Measurements from ENCODE around the gene RPS15. TPM values are rescaled to one million over a fixed set of nuclear protein-coding genes. Genes with fewer than 3 reads are reported as not detected.

The RPS15 gene
- total and polyA plus RNA-seq, 2 donors (not counting 3 experiments of a cell fraction or from before 2014, with no cell fraction given), result 1,260 to 3,270 TPM

GRCh38 chr19:1465191-1466016 lies 27.2 kb downstream of the RPS15 start:
- Histone ChIP-seq H3K4me3 (replicated peaks in 1 of 3; ENCODE audit: insufficient read depth in 1 of 3, low read depth in 1 of 3, low read length in 3 of 3) (no peak overlapping the region), H3K4me2 (ENCODE audit: insufficient read depth, low read length) (peak overlapping the region; percentile 2), H3K4me1 (ENCODE audit: control insufficient read depth, extremely low read depth, insufficient read depth, low read length) (peaks cover 5% of the 10 kb centered on the region), H3K9me1 (replicated peaks; ENCODE audit: control insufficient read depth, extremely low read depth, insufficient read depth, low read length) (no peaks in the 10 kb centered on the region), H3K79me2 (ENCODE audit: control insufficient read depth, insufficient read depth, low read length) (no peaks in the 10 kb centered on the region), H3K9ac (replicated peaks; ENCODE audit: extremely low read depth, insufficient read depth, low read length) (no peak overlapping the region), H2AFZ (ENCODE audit: low read depth, low read length) (no peak overlapping the region), H4K20me1 (replicated peaks; ENCODE audit: control insufficient read depth, extremely low read depth, insufficient read depth, low read length) (no peaks in the 10 kb centered on the region), H3K9me3 (replicated peaks; ENCODE audit: control insufficient read depth, insufficient read depth, low read length) (no peaks in the 10 kb centered on the region), H3K27ac (ENCODE audit: insufficient read depth, low read depth, low read length) (no peak overlapping the region), H3K27me3 (ENCODE audit: control insufficient read depth in 2 of 2, insufficient read depth in 2 of 2, low read length in 2 of 2) (peaks cover 25 to 53% of the 10 kb centered on the region in 2 experiments), H3K36me3 (ENCODE audit: control insufficient read depth in 2 of 2, extremely low read depth in 1 of 2, insufficient read depth in 2 of 2, low read length in 2 of 2) (no peaks in the 10 kb centered on the region)
- ChIA-PET POLR2A (no interaction called here), CTCF (interaction anchor here (0.8 to 2.6 kb wide), 13 partner anchors 10 to 303 kb away, joined by 3 to 14 read pairs (median 5); partner anchors contain the start of gene REEP6)
- intact Hi-C loops (cut with micrococcal nuclease), result no loop called here
- DNase-seq (ENCODE audit: low read depth, low spot score) (peak; percentile 41), FAIRE-seq (peak; percentile 75)
- BruUV-seq (replicated peaks), result no TSS peak
- dilution Hi-C loops (cut with MboI; ENCODE audit: extremely low pct_ligation_motif_present, low sequenced_read_pairs), result no loop called here
- TF ChIP-seq JUN (IDR thresholded peaks at IDR 0.05; ENCODE audit: borderline replicate concordance, insufficient read depth, insufficient read length, low read depth), result no peak
- peak; percentile 28 to 77 for TF ChIP-seq CTCF (IDR thresholded peaks at IDR 0.05; ENCODE audit: extremely low read depth in 1 of 2, insufficient read depth in 1 of 2, low read depth in 1 of 2, low read length in 2 of 2)

DNA sequence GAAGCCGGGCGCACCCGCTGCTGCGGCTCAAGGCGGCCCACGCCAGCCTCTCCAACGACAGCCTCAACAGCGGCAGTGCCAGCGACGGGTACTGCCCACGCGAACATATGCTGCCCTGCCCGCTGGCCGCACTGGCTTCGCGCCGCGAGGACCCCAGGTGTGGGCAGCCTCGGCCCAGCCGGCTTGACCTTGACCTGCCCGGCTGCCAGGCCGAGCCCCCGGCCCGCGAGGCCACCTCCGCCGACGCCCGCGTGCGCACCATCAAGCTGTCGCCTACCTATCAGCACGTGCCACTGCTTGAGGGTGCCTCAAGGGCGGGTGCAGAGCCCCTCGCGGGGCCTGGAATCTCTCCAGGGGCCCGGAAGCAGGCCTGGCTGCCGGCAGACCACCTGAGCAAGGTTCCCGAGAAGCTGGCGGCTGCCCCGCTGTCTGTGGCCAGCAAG lies 27.8 kb downstream of the RPS15 start:
- no peaks in the 10 kb centered on the region for H3K9me3 ChIP-seq (replicated peaks; ENCODE audit: control insufficient read depth, insufficient read depth, low read length)
- ChIA-PET CTCF (interaction anchor here (0.6 to 3.6 kb wide), 16 partner anchors 8 to 389 kb away, joined by 3 to 14 read pairs (median 5); partner anchors contain the start of gene REEP6), POLR2A (no interaction called here)
- H3K4me1 ChIP-seq (ENCODE audit: control insufficient read depth, extremely low read depth, insufficient read depth, low read length), result peaks cover 5% of the 10 kb centered on the region
- H3K27me3 ChIP-seq (ENCODE audit: control insufficient read depth in 2 of 2, insufficient read depth in 2 of 2, low read length in 2 of 2), result peaks cover 29 to 59% of the 10 kb centered on the region in 2 experiments
- H3K4me2 ChIP-seq (ENCODE audit: insufficient read depth, low read length), result peak overlapping the region; percentile 2
- H3K36me3 ChIP-seq (ENCODE audit: control insufficient read depth in 2 of 2, extremely low read depth in 1 of 2, insufficient read depth in 2 of 2, low read length in 2 of 2), result no peaks in the 10 kb centered on the region
- no peak for DNase-seq (ENCODE audit: low read depth, low spot score)
- H3K9me1 ChIP-seq (replicated peaks; ENCODE audit: control insufficient read depth, extremely low read depth, insufficient read depth, low read length), result no peaks in the 10 kb centered on the region
- no peak overlapping the region for H2AFZ ChIP-seq (ENCODE audit: low read depth, low read length)
- no peaks in the 10 kb centered on the region for H3K79me2 ChIP-seq (ENCODE audit: control insufficient read depth, insufficient read depth, low read length)
- FAIRE-seq, result no peak
- H3K27ac ChIP-seq (ENCODE audit: insufficient read depth, low read depth, low read length), result no peak overlapping the region
- TF ChIP-seq CTCF (IDR thresholded peaks at IDR 0.05; ENCODE audit: extremely low read depth in 1 of 2, insufficient read depth in 1 of 2, low read depth in 1 of 2, low read length in 2 of 2) (no peak), MYC (IDR thresholded peaks at IDR 0.05; ENCODE audit: low read depth, low read length) (no peak)
- no peak overlapping the region for H3K4me3 ChIP-seq (replicated peaks in 1 of 3; ENCODE audit: insufficient read depth in 1 of 3, low read depth in 1 of 3, low read length in 3 of 3)
- intact Hi-C loops (cut with micrococcal nuclease), result no loop called here
- no peak overlapping the region for H3K9ac ChIP-seq (replicated peaks; ENCODE audit: extremely low read depth, insufficient read depth, low read length)
- dilution Hi-C loops (cut with MboI; ENCODE audit: extremely low pct_ligation_motif_present, low sequenced_read_pairs), result no loop called here
- no peaks in the 10 kb centered on the region for H4K20me1 ChIP-seq (replicated peaks; ENCODE audit: control insufficient read depth, extremely low read depth, insufficient read depth, low read length)
- BruUV-seq (replicated peaks), result no TSS peak
